HG03575 (cell line): ENCODE results near the gene SLC16A12.

ENCODE experiments used
- ATAC-seq: cut with Tn5 transposase; IDR thresholded peaks from one replicate; pipeline ENCODE4 v1.9.1; 2021; ENCODE audit not compliant: unreplicated experiment, insufficient number of reproducible peaks, low FRiP score; ENCODE audit errors: extremely low read depth

Gene SLC16A12

DNA sequence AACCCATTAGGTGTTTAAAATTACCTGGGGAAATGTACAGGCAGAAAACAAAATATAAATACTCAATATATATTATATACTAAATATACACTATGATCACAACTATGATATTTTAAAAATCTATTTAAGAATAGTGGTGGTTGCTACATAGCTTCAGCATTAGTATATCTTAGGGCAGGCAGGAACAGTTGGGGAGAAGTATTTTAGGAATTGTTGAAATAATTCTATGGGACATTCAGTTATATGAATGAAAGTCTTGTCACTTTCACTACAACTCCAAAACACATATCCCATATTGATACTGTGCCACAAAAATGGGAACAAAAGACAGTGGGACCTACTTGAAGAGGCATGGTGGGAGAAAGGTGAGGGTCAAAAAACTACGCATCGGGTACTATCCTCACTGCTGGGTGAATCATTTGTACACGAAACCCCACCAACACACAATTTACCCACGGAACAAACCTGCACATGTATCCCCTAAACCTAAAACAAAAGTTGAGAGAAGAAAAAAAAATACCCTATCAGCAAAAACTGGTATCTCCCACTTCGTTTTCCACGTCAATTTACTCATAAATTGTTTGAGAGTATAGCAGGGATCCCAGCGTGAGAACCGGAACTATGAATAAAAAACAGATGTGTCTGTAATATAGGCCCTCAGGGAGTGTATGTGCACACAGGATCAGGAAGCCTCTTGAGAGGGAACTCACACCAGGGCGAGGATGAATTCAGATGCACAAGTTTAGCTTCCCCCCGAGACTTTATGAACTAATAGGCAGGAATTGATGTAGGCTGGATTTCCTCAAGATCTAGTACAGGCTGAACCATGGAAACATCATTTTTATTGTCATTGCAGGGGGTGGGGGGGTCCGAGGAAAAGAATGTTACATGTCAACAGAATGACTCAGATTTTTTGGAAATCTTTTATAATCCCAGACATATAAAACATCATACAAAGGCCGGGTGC, 16.2 kb downstream of the SLC16A12 start:
- no peak for ATAC-seq

DNA sequence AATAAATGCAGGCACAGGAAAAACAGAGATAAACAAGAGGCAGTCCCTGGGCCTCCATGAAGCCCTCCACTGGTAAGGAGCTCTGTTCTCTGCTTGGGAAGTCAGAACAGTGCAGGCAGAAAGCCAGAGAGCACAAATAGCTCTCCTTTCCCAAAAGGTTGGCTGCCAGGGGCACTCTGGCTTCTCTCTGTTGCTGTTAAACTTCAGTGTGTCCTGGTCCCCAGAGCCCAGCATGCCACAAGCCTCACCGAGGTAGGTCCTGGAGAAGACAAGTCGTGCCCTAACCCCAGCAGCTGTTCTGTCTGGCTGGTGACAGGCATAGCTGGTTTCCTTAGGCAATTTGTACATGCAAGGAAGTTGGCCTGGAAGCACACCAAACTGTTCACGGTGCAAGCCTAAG, 17.3 kb downstream of the SLC16A12 start:
- no peak for ATAC-seq

DNA sequence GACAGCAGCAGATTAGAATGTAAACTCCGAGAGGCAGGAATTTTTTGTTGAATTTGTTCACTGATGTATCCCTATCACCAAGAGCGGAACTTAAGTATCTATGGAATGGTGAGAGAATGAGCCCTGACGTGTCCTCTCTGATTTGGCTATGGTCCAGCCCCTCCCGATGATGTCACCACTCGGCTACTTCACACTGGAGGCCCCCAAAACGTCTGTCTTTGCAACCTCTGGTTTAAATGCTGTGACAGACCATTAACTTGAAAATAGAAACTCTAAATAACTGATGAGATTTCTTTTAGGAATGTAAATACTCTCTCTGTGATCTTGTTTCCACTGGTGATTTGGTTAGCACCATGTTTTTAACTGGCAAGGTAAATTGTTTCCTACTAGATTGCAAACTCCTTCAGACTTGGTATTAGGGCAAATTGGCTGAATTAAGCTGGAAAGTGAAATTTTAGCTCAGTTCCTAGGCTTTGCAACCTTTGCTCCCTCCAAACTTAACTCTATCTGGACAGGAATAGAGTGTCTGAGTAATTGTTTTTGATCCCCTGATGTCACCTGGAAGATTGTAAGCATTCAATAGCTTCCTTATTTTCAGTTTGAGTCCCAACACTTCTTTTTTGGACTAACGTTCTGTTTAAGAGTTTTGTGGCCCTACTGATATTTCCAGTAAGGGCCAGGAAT, 19.1 kb downstream of the SLC16A12 start:
- no peak for ATAC-seq

DNA sequence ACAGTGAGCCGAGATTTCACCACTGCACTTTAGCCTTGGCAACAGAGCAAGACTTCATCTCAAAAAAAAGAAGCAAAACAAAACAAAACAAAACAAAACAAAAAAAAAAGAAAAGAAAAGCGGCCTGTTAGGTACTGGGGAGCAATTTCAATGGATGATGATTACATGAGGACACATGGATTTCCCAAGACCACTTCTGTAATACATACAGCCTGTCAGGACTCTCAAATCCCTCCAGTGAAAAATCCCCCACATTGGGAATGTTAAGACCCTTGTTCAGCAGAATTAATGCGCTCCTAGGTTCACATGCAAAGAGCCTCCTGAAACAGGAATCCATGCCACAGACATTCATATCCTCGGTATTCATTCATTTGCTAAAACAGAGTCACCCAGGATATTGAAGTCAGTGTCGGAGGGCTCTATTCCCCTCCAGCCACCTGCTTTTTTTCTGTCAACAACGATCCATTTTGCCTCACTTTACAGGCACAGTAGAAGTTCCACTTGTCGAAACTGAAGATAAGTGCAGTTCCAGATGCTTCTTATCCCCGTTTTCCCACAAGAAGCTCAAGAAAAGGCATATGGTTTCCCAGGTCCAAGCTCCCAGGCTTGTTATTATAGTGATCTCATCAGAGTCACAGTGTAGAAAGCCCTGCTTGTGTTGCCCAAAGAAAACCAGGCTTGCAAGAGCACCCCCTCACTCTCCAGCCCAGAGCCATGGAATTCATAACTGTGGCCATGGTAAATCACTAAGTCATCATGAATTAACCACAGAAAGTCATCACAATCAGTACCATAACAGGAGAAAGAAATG, 20.2 kb downstream of the SLC16A12 start:
- no peak for ATAC-seq

DNA sequence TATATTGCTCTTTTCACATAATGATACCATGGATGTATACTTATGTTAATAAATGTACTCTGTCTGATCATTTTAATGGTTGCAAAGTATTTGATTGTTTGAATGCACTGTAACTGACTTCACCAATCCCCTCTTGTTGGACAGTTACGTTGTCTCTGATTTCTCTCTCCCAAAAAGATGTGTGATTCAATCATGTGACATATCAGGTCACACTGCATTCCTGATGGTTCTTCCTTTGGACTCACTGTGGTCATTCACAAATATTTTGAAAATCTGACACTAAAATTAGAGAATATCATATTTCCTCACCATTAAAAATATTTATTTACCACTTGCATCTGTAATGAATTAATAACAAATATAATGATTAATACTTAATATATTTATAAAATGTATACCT, 22.2 kb downstream of the SLC16A12 start:
- ATAC-seq: no peak

DNA sequence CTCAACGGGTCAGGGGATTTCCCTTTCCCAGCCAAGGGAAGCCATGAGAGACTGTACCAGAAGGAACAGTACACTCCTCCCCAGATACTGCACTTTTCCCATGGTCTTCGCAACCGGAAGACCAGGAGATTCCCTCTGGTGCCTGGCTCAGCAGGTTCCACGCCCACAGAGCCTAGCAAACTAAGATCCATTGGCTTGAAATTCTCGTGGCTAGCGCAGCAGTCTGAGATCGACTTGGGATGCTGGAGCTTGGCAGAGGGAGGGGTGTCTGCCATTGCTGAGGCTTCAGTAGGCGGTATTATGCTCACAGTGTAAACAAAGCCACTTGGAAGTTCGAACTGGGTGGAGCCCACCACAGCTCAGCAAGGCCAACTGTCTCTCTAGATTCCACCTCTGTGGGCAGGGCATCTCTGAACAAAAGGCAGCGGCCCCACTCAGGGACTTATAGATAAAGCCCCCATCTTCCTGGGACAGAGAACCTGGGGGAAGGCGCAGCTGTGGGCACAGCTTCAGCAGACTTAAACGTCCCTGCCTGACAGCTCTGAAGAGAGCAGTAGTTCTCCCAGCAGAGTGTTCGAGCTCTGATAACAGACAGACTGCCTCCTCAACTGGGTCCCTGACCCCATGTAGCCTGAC, 29.6 kb downstream of the SLC16A12 start:
- no peak for ATAC-seq

DNA sequence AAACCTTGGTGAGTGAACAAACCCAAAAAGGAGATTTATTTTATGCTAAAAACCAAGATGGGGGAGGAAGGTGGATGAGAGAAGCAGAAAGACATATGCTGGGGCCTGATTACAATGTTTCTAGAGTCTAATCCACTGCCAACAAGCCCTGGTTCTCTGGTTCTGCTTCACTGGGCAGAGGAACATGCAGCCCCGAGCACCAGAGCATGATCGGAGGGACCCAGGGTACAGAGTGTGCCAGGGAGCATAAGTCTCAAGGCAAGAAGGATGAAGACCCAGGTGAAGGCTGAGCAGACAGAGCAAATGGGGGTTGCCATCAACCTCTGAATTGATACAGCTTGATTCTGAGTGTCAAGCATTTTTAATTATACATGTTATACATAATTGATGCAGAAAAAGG, 30.7 kb downstream of the SLC16A12 start:
- ATAC-seq: no peak

DNA sequence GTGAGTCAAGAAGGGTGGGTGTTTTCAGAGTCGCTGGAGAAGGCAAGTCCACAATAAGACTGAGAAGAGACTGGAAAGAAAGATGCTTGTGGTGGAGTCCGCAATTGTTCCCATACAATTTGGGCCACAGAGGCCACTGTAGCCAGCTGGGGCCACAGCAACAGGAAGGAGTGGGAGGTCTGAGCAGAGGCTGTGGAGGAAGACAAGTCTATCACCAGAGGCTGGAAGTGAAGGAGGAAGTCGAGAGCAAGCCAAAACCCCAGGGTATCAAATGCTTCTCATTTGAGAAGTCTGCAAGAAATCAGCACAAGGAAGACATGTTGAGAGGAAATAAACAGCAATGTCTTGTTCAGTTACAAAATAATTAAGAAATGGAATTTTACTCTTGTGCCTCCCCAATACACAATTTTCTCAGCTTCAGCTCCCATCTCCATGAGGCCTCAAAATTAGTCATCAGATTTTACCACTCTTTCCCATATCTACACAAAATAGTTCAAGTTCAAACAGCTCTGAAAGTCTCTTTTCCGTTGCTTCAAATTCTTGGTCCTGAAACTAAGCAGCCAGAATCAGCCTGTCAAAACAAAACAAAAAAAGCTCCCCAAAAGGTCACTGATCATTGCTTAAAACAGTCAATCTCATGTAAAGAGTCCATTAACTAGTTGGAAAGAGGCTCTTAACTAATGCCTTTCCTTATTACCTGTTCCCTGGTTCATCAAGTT, 31.6 kb downstream of the SLC16A12 start:
- no peak for ATAC-seq

DNA sequence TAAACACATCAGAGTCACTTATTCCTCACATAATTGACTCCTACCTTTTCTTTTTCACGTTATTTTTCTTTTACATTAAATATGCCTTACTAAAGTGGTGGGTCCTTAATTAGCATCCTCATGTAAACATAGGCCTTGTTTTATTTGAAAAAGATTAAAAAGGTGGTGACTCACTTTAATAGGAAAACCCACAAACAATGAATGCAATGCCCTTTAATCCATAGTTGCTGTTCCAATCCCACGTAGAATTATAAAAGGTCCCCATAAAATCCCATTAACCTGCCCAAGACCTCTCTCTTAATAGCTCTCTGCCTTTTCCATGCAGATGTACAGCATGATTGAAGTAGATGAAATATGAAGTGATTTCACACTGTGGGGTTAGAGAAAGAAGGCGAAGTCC, 32.2 kb downstream of the SLC16A12 start:
- no peak for ATAC-seq

DNA sequence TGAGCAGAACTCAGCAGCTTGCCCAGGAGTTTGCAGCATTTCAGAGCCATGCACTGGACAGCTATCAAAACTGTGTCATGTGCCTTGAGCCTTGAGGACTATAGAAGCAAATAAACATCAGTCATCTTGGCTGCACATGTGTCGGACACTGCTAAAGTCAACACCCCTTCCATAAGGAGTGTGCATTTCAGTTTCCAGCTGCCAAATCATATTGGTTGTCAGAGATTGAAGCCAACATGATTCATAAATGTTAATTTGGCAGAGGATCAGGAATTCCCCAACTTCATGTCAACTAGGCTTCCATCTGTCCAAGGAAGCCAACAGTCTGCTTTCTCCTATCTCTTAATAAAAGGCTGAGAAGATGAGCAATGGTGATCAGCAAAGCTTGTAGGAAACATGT, 32.8 kb downstream of the SLC16A12 start:
- no peak for ATAC-seq

DNA sequence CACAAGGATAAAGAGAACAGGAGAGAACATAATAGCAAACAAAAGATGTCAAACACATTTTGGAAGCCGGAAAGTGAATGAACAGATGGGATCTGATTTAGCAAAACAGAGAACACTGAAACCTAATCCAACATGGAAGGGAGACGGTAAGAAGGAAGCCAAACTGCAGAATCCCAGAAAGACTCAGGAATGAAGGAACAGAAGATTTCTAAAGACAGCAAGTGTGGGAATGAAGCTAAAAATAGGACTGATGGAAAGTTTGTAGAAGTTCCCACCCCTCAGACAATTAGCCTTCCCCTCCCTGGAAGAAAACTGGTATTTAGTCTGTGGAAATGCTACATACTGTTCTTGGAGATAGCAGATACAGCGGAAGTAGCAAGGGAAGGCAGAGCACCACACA, 40.8 kb downstream of the SLC16A12 start:
- no peak for ATAC-seq

DNA sequence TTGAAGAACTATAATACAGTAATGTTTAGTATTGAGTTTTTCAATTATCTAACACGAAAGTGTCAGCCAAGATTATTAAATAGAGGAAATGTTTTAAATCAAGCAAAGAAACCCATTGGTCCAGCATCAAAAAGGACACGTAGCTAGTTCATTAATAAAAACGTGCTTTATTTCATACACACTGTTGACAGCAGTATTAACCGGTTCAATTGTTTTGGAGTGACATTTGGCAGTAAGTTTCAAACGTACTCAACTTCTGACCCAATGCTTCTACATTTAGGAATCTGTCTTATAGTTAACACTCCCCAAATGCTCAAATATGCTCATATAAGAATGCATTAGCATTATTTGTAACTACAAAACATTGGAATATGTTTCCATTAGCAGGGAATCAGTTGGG, 41.3 kb downstream of the SLC16A12 start:
- ATAC-seq: no peak

DNA sequence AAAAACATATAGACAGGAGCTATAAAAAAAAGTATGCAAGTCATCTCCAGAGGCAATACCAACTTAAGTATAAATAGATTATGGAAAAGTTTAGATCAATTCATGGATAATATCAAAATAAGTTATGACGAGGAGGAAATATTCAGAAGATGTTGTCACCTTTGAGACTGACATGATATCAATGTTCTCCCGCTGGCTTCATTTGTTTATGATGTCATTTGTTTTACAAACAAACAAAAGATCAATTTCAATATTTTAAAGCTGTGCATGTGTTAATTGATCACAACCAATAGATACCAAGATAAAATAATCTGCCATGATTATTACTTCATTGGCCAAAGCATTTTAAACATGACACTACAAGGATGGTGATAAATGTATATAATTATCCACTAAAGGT, 43.5 kb downstream of the SLC16A12 start:
- ATAC-seq: no peak

DNA sequence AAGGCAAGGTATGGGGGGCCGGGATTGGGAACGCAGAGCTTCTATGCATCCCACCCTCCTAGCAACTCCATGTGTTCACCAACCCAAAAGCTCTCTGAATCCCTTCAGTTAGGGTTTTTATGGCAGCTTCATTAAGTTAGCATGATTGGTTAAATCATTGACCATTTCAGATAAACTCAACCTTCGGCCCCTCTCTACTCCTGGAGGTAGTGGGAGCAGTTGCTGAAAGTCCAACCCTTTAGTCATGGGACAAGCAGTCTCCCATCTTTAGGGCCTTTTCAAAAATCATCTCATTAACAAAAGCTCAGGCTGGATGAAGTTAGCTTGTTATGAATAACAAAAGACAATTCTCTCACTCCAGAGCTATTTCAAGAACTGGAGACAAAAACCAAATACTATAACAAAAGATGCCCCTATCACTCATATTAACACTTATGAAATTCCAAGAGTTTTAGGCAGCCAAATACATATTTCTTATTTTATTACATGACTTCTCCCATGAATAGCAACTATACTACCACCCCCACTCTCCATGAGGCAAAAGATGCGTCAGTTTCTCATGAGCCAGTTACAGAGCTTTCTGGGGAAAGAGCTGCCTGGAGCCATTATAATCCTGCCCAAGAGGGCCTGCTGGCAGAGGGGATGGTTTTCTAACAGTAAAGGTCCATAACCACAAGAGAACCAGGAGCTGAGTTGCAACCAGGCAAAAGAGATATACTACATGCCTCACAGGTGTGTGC, 44.6 kb downstream of the SLC16A12 start:
- no peak for ATAC-seq

DNA sequence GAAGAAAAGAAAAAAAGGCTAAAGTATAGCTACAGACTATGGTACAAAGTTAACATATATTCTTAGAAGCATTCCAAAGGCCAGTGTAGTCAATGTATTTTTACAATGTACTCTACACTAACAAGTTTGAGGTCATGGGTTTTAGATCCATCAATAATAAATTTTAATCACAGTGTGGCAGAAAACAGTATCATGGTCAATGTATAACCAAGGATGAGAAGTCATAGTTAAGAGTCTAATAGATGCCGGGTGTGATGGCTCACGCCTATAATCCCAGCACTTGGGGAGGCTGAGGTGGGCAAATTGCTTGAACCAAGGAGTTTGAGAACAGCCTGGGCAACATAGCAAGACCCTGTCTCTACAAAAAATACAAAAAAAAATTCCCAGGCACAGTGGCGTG, 53.1 kb downstream of the SLC16A12 start:
- ATAC-seq: no peak

DNA sequence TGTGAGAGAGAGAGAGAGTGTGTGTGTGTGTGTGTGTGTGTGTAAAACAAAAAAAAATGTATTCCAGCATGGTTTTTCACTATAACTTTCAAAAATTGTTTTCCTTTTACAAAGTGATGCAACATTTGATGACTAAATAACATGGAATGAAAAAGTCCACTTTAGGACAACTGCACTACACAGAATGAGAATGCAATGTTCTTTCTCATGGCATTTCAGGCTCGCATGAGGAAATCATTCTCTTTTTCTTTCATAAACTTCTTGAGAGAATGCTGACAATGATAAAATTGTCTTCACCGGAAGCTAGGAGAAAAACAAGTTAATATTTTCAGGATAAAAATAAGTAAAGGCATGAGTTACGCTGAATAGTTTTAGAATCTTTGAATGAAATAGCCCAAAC, 53.7 kb downstream of the SLC16A12 start:
- ATAC-seq: no peak

DNA sequence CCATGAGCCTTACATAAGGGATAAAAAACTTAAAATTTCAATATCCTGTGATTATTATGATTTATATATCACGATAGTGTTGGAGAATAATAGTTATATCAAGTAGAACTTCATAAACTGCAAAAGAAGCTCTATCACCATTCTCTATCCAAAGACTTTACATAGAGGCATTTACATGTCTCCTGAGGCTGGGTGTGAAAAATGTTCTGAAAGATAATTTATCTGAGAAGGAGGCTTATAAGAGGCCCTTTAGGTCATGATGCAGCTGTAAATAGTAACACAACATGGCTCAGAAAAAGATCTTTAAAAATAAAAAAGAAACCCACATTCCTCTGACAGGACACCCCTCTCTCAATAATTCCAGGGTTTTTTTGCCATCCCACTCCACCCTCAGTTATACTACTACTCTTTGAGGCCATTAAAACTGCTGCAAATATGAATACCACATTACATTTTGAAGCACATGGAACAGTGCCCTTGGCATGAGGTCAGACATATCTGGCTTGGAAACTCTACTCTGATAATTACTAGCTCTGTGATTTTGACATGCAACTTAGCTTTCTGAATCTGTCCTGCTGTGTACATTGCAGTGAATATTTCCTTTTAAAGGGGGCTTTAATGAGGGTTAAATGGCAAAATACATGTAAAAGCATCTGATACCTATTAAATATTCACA, 55.5 kb downstream of the SLC16A12 start:
- no peak for ATAC-seq
